ENCODE results near the gene OAS3.

OAS3 gene

DNA sequence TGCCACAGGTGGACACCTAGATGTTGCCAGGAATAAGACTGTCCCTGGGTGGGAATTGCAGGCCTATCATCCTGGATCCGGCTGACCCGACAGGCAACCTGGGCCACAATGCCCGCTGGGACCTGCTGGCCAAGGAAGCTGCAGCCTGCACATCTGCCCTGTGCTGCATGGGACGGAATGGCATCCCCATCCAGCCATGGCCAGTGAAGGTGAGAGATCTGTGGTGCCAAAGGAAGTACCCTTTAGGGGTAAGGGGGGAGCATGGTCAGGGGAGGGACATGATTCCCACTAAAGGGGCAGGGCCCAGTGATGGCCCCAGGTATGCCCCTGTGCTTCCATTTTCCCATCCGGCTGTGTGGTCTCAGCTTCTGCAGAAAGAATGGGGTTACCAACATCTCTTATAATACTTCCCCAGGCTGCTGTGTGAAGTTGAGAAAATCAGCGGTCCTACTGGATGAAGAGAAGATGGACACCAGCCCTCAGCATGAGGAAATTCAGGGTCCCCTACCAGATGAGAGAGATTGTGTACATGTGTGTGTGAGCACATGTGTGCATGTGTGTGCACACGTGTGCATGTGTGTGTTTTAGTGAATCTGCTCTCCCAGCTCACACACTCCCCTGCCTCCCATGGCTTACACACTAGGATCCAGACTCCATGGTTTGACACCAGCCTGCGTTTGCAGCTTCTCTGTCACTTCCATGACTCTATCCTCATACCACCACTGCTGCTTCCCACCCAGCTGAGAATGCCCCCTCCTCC is 31.5 kb downstream of the OAS3 start (continued):
- TF ChIP-seq, protein P1, sequence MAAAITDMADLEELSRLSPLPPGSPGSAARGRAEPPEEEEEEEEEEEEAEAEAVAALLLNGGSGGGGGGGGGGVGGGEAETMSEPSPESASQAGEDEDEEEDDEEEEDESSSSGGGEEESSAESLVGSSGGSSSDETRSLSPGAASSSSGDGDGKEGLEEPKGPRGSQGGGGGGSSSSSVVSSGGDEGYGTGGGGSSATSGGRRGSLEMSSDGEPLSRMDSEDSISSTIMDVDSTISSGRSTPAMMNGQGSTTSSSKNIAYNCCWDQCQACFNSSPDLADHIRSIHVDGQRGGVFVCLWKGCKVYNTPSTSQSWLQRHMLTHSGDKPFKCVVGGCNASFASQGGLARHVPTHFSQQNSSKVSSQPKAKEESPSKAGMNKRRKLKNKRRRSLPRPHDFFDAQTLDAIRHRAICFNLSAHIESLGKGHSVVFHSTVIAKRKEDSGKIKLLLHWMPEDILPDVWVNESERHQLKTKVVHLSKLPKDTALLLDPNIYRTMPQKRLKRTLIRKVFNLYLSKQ (tag by site-specific recombination; IDR thresholded peaks at IDR 0.05; ENCODE audit: borderline replicate concordance): no peak
- TF ChIP-seq, protein P2, sequence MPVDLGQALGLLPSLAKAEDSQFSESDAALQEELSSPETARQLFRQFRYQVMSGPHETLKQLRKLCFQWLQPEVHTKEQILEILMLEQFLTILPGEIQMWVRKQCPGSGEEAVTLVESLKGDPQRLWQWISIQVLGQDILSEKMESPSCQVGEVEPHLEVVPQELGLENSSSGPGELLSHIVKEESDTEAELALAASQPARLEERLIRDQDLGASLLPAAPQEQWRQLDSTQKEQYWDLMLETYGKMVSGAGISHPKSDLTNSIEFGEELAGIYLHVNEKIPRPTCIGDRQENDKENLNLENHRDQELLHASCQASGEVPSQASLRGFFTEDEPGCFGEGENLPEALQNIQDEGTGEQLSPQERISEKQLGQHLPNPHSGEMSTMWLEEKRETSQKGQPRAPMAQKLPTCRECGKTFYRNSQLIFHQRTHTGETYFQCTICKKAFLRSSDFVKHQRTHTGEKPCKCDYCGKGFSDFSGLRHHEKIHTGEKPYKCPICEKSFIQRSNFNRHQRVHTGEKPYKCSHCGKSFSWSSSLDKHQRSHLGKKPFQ (tag by site-specific recombination; IDR thresholded peaks at IDR 0.05): no peak
- TF ChIP-seq ZNF292 (tag by site-specific recombination; IDR thresholded peaks at IDR 0.05; ENCODE audit: borderline replicate concordance, low read depth) (no peak), ZNF404 (tag by site-specific recombination; IDR thresholded peaks at IDR 0.05) (no peak), ZNF501 (tag by site-specific recombination; IDR thresholded peaks at IDR 0.05) (no peak), ZNF394 (tag by site-specific recombination; IDR thresholded peaks at IDR 0.05; ENCODE audit: borderline replicate concordance) (no peak), ZNF768 (tag by site-specific recombination; IDR thresholded peaks at IDR 0.05) (no peak), ZNF157 (tag by site-specific recombination; IDR thresholded peaks at IDR 0.05) (no peak), ZNF366 (tag by site-specific recombination; conservative IDR thresholded peaks at IDR 0.05) (no peak), ZNF169 (tag by site-specific recombination; IDR thresholded peaks at IDR 0.05) (no peak), ZNF658 (tag by site-specific recombination; IDR thresholded peaks at IDR 0.05) (no peak), ZNF433 (tag by site-specific recombination; IDR thresholded peaks at IDR 0.05; ENCODE audit: low read depth) (no peak)
- TF ChIP-seq, protein P3, sequence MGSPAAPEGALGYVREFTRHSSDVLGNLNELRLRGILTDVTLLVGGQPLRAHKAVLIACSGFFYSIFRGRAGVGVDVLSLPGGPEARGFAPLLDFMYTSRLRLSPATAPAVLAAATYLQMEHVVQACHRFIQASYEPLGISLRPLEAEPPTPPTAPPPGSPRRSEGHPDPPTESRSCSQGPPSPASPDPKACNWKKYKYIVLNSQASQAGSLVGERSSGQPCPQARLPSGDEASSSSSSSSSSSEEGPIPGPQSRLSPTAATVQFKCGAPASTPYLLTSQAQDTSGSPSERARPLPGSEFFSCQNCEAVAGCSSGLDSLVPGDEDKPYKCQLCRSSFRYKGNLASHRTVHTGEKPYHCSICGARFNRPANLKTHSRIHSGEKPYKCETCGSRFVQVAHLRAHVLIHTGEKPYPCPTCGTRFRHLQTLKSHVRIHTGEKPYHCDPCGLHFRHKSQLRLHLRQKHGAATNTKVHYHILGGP (tag by site-specific recombination; IDR thresholded peaks at IDR 0.05): no peak

DNA sequence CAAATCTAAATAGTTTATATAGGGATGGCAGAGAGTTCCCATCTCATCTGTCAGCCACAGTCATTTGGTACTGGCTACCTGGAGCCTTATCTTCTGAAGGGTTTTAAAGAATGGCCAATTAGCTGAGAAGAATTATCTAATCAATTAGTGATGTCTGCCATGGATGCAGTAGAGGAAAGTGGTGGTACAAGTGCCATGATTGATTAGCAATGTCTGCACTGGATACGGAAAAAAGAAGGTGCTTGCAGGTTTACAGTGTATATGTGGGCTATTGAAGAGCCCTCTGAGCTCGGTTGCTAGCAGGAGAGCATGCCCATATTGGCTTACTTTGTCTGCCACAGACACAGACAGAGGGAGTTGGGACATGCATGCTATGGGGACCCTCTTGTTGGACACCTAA is 32.1 kb downstream of the OAS3 start:
- POLR2A ChIA-PET: no interaction called here
- CTCF ChIA-PET: interaction anchor here (0.6 to 1.0 kb wide), 2 partner anchors 21 to 374 kb away, joined by 3 read pairs; no protein-coding TSS in a partner anchor

DNA sequence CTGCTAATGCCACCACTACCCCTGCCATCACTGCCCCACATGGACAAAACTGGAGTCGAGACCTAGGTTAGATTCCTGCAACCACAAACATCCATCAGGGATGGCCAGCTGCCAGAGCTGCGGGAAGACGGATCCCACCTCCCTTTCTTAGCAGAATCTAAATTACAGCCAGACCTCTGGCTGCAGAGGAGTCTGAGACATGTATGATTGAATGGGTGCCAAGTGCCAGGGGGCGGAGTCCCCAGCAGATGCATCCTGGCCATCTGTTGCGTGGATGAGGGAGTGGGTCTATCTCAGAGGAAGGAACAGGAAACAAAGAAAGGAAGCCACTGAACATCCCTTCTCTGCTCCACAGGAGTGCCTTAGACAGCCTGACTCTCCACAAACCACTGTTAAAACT is 33.0 kb downstream of the OAS3 start:
- Histone ChIP-seq H3K9me3 (ENCODE audit: control insufficient read depth, insufficient read depth, low read depth, low read length) (no peaks in the 10 kb centered on the region), H3K4me3 (ENCODE audit: low read depth, low read length) (no peak overlapping the region), H3K27ac (ENCODE audit: extremely low read depth, low read depth, low read length) (no peak overlapping the region), H3K36me3 (ENCODE audit: control insufficient read depth in 2 of 2, insufficient read depth in 1 of 2, low read length in 2 of 2) (peaks cover 0 to 3% of the 10 kb centered on the region in 2 experiments; a peak in 1 of 3 replicates), H3K4me1 (ENCODE audit: control insufficient read depth, insufficient read depth, low read length) (no peaks in the 10 kb centered on the region)
- ChIA-PET CTCF (no interaction called here), POLR2A (no interaction called here)
- TF ChIP-seq ZFP3 (tag by site-specific recombination; IDR thresholded peaks at IDR 0.05; ENCODE audit: low read depth): no peak

More for the DNA sequence above, 32.1 kb downstream of the OAS3 start:
- H3K27ac ChIP-seq (ENCODE audit: extremely low read depth, low read depth, low read length): no peak overlapping the region
- peak; percentile 74 for TF ChIP-seq ZBTB17 (tag by site-specific recombination; IDR thresholded peaks at IDR 0.05)
- TF ChIP-seq ZNF670 (tag by site-specific recombination; IDR thresholded peaks at IDR 0.05; ENCODE audit: low read depth): no peak
- TF ChIP-seq ZNF23 (tag by site-specific recombination; IDR thresholded peaks at IDR 0.05; ENCODE audit: borderline replicate concordance): peak; percentile 75; the same call in 1 of the 2 replicates
- H3K9me3 ChIP-seq (ENCODE audit: control insufficient read depth, insufficient read depth, low read depth, low read length): no peaks in the 10 kb centered on the region
- no peaks in the 10 kb centered on the region for H3K4me1 ChIP-seq (ENCODE audit: control insufficient read depth, insufficient read depth, low read length)
- H3K36me3 ChIP-seq (ENCODE audit: control insufficient read depth in 2 of 2, insufficient read depth in 1 of 2, low read length in 2 of 2): peaks cover 0 to 7% of the 10 kb centered on the region in 2 experiments; a peak in 1 of 3 replicates
- no peak overlapping the region for H3K4me3 ChIP-seq (ENCODE audit: low read depth, low read length)
